Activated naive CD8-positive, alpha-beta T cell treated with anti-CD3 and anti-CD28 coated beads, Interleukin-2, amount 10 ng/mL, durations not matched to agents 7 days and 5 days (primary cell): ENCODE results near the gene PRKAG2. TPM values are rescaled to one million over a fixed set of nuclear protein-coding genes. Genes with fewer than 3 reads are reported as not detected.

Experiments
- ATAC-seq: fragments of 150-1000 bp; cut with Tn5 transposase; one replicate; pipeline ENCODE4 v1.10.0; 2021; ENCODE audit warnings: low read depth, moderate library complexity
- POLR2A ChIA-PET: fragments of 350-600 bp; sonication (Branson Sonifier 250); formaldehyde crosslinking; loops from one replicate; lab custom pipeline; 2021; ENCODE audit warnings: antibody characterized with exemption; lab: Charles Lee
- DNase-seq: peaks from one replicate; pipeline ENCODE4 v3.0.0; 2021
- H3K27ac Mint-ChIP-seq: one replicate; pipeline ENCODE4 v1.8.0; 2022; ENCODE audit warnings: mild to moderate bottlenecking, mixed read lengths
- H3K27me3 Mint-ChIP-seq: one replicate; pipeline ENCODE4 v1.8.0; 2022; ENCODE audit warnings: mild to moderate bottlenecking, moderate library complexity, mixed read lengths
- H3K36me3 Mint-ChIP-seq: one replicate; pipeline ENCODE4 v1.8.0; 2021; ENCODE audit warnings: mild to moderate bottlenecking, mixed read lengths
- H3K4me1 Mint-ChIP-seq: one replicate; pipeline ENCODE4 v1.8.0; 2021; ENCODE audit warnings: mixed read lengths
- H3K4me3 Mint-ChIP-seq: one replicate; pipeline ENCODE4 v1.8.0; 2022; ENCODE audit warnings: mild to moderate bottlenecking, moderate library complexity, mixed read lengths
- H3K9me3 Mint-ChIP-seq: one replicate; pipeline ENCODE4 v1.8.0; 2021; ENCODE audit warnings: mixed read lengths
- total RNA-seq, 2 experiments: library from RNA; stranded (reverse); gene quantifications; one replicate each; pipeline ENCODE4 v1.2.3, GENCODE V29; 2021

Gene PRKAG2
- total RNA-seq, 2 experiments from 2014 or later = 29.0 to 38.9 TPM

GRCh38 chr7:151852486-151853396 lies 24.2 kb downstream of the PRKAG2 start:
- no peak for ATAC-seq
- H3K4me3 Mint-ChIP-seq = no peak overlapping the region
- H3K4me1 Mint-ChIP-seq = peaks cover 15% of the 10 kb centered on the region
- H3K27ac Mint-ChIP-seq = no peak overlapping the region
- no peak for DNase-seq
- no peaks in the 10 kb centered on the region for H3K9me3 Mint-ChIP-seq
- H3K27me3 Mint-ChIP-seq = no peaks in the 10 kb centered on the region
- H3K36me3 Mint-ChIP-seq = no peaks in the 10 kb centered on the region
- POLR2A ChIA-PET = interaction anchor here (1.3 to 3.1 kb wide), 2 partner anchors 14 to 24 kb away, joined by 3 to 15 read pairs; partner anchors contain the start of gene PRKAG2

- Mint-ChIP-seq H3K4me3 (peak overlapping the region; percentile 45), H3K4me1 (peaks cover 15% of the 10 kb centered on the region), H3K9me3 (no peaks in the 10 kb centered on the region), H3K36me3 (no peaks in the 10 kb centered on the region), H3K27me3 (no peaks in the 10 kb centered on the region), H3K27ac (peak overlapping the region; percentile 14)
- POLR2A ChIA-PET = interaction anchor here (0.7 to 3.1 kb wide), 2 partner anchors 13 to 25 kb away, joined by 3 to 15 read pairs; partner anchors contain the start of gene PRKAG2
- ATAC-seq = peak; percentile 10
- no peak for DNase-seq
Observed at GRCh38 chr7:151851782-151852181, 25.1 kb downstream of the PRKAG2 start.

- DNase-seq = no peak
- H3K4me1 Mint-ChIP-seq = peaks cover 13% of the 10 kb centered on the region
- H3K27me3 Mint-ChIP-seq = no peaks in the 10 kb centered on the region
- peak overlapping the region; percentile 14 for H3K27ac Mint-ChIP-seq
- no peaks in the 10 kb centered on the region for H3K9me3 Mint-ChIP-seq
- POLR2A ChIA-PET = interaction anchor here (0.7 to 3.1 kb wide), 2 partner anchors 12 to 26 kb away, joined by 3 to 15 read pairs; partner anchors contain the start of gene PRKAG2
- H3K4me3 Mint-ChIP-seq = peak overlapping the region; percentile 45
- ATAC-seq = peak; percentile 56
- no peaks in the 10 kb centered on the region for H3K36me3 Mint-ChIP-seq
Observed at GRCh38 chr7:151851145-151851751, 25.7 kb downstream of the PRKAG2 start.

- H3K4me3 Mint-ChIP-seq = peak overlapping the region; percentile 45
- H3K27ac Mint-ChIP-seq = no peak overlapping the region
- POLR2A ChIA-PET = interaction anchor here (3.1 kb wide), 1 partner anchor 11 kb away, joined by 15 read pairs; no protein-coding TSS in a partner anchor
- no peak for DNase-seq
- H3K4me1 Mint-ChIP-seq = peaks cover 13% of the 10 kb centered on the region
- no peaks in the 10 kb centered on the region for H3K9me3 Mint-ChIP-seq
- no peaks in the 10 kb centered on the region for H3K36me3 Mint-ChIP-seq
- ATAC-seq = no peak
- H3K27me3 Mint-ChIP-seq = no peaks in the 10 kb centered on the region
Observed at GRCh38 chr7:151850491-151851124, 26.3 kb downstream of the PRKAG2 start.

- DNase-seq (no peak), ATAC-seq (no peak)
- Mint-ChIP-seq H3K4me1 (peaks cover 13% of the 10 kb centered on the region), H3K27me3 (no peaks in the 10 kb centered on the region), H3K36me3 (no peaks in the 10 kb centered on the region), H3K9me3 (no peaks in the 10 kb centered on the region), H3K27ac (no peak overlapping the region), H3K4me3 (no peak overlapping the region)
- POLR2A ChIA-PET = interaction anchor here (3.1 kb wide), 1 partner anchor 11 kb away, joined by 15 read pairs; no protein-coding TSS in a partner anchor
Observed at GRCh38 chr7:151849879-151850260, 27.0 kb downstream of the PRKAG2 start.

GRCh38 chr7:151849008-151849878 lies 27.7 kb downstream of the PRKAG2 start:
- DNase-seq (no peak), ATAC-seq (no peak)
- H3K4me1 Mint-ChIP-seq = peaks cover 13% of the 10 kb centered on the region
- no peak overlapping the region for H3K27ac Mint-ChIP-seq
- POLR2A ChIA-PET = no interaction called here
- H3K27me3 Mint-ChIP-seq = no peaks in the 10 kb centered on the region
- H3K36me3 Mint-ChIP-seq = no peaks in the 10 kb centered on the region
- no peaks in the 10 kb centered on the region for H3K9me3 Mint-ChIP-seq
- H3K4me3 Mint-ChIP-seq = no peak overlapping the region

GRCh38 chr7:151847681-151848081 lies 29.2 kb downstream of the PRKAG2 start:
- Mint-ChIP-seq H3K27ac (no peak overlapping the region), H3K4me1 (peaks cover 11% of the 10 kb centered on the region), H3K4me3 (no peak overlapping the region), H3K36me3 (no peaks in the 10 kb centered on the region), H3K9me3 (no peaks in the 10 kb centered on the region), H3K27me3 (no peaks in the 10 kb centered on the region)
- DNase-seq = no peak
- ATAC-seq = no peak
- POLR2A ChIA-PET = interaction anchor here (2.1 kb wide), 1 partner anchor 9 kb away, joined by 6 read pairs; no protein-coding TSS in a partner anchor

- Mint-ChIP-seq H3K9me3 (no peaks in the 10 kb centered on the region), H3K27me3 (no peaks in the 10 kb centered on the region), H3K36me3 (no peaks in the 10 kb centered on the region), H3K4me3 (no peak overlapping the region), H3K4me1 (peaks cover 11% of the 10 kb centered on the region), H3K27ac (no peak overlapping the region)
- no peak for ATAC-seq
- DNase-seq = no peak
- POLR2A ChIA-PET = interaction anchor here (2.1 kb wide), 1 partner anchor 9 kb away, joined by 6 read pairs; no protein-coding TSS in a partner anchor
Observed at GRCh38 chr7:151847136-151847535, 29.8 kb downstream of the PRKAG2 start.

GRCh38 chr7:151845412-151846205 lies 31.3 kb downstream of the PRKAG2 start:
- POLR2A ChIA-PET = no interaction called here
- DNase-seq (no peak), ATAC-seq (no peak)
- Mint-ChIP-seq H3K4me3 (no peak overlapping the region), H3K4me1 (no peaks in the 10 kb centered on the region), H3K27me3 (no peaks in the 10 kb centered on the region), H3K36me3 (no peaks in the 10 kb centered on the region), H3K27ac (no peak overlapping the region), H3K9me3 (no peaks in the 10 kb centered on the region)

- H3K9me3 Mint-ChIP-seq = no peaks in the 10 kb centered on the region
- no peaks in the 10 kb centered on the region for H3K36me3 Mint-ChIP-seq
- no peak overlapping the region for H3K27ac Mint-ChIP-seq
- no peaks in the 10 kb centered on the region for H3K27me3 Mint-ChIP-seq
- ATAC-seq (no peak), DNase-seq (no peak)
- H3K4me1 Mint-ChIP-seq = peaks cover 6% of the 10 kb centered on the region
- POLR2A ChIA-PET = no interaction called here
- no peak overlapping the region for H3K4me3 Mint-ChIP-seq
Observed at GRCh38 chr7:151844825-151845200, 32.1 kb downstream of the PRKAG2 start.

GRCh38 chr7:151844071-151844824 lies 32.7 kb downstream of the PRKAG2 start:
- Mint-ChIP-seq H3K9me3 (no peaks in the 10 kb centered on the region), H3K4me3 (no peak overlapping the region), H3K36me3 (no peaks in the 10 kb centered on the region), H3K27me3 (no peaks in the 10 kb centered on the region), H3K27ac (no peak overlapping the region), H3K4me1 (peaks cover 12% of the 10 kb centered on the region)
- DNase-seq = no peak
- no peak for ATAC-seq
- POLR2A ChIA-PET = no interaction called here
